GM12875 (cell line): ENCODE data around the gene DOCK1.

Experiments used
- H3K4me3 ChIP-seq: one replicate; pipeline ENCODE4 v1.5.1; 2011; ENCODE audit warnings: low read depth, low read length, control low read depth
- CTCF ChIP-seq: IDR thresholded peaks from 2 replicates; pipeline ENCODE4 v1.5.1; 2011; ENCODE audit warnings: low read depth, mild to moderate bottlenecking, control low read depth, inconsistent platforms, low read length, moderate library complexity, borderline replicate concordance; ENCODE audit not compliant: insufficient read depth

Gene DOCK1

GRCh38 chr10:126953886-126954285 lies 48.7 kb downstream of the DOCK1 start:
- H3K4me3 ChIP-seq, result no peak overlapping the region
- no peak for TF ChIP-seq CTCF

GRCh38 chr10:126955396-126955795 lies 50.2 kb downstream of the DOCK1 start:
- no peak for TF ChIP-seq CTCF
- H3K4me3 ChIP-seq, result no peak overlapping the region

GRCh38 chr10:126955934-126956711 lies 50.9 kb downstream of the DOCK1 start:
- no peak for TF ChIP-seq CTCF
- no peak overlapping the region for H3K4me3 ChIP-seq

GRCh38 chr10:126956712-126957108 lies 51.5 kb downstream of the DOCK1 start:
- no peak overlapping the region for H3K4me3 ChIP-seq
- no peak for TF ChIP-seq CTCF

- TF ChIP-seq CTCF, result no peak
- H3K4me3 ChIP-seq, result no peak overlapping the region
Observed at GRCh38 chr10:126957111-126957510, 51.9 kb downstream of the DOCK1 start.

GRCh38 chr10:126959431-126959830 lies 54.2 kb downstream of the DOCK1 start:
- no peak overlapping the region for H3K4me3 ChIP-seq
- TF ChIP-seq CTCF, result no peak
